ENCODE results near the gene AAK1.

AAK1 gene

DNA sequence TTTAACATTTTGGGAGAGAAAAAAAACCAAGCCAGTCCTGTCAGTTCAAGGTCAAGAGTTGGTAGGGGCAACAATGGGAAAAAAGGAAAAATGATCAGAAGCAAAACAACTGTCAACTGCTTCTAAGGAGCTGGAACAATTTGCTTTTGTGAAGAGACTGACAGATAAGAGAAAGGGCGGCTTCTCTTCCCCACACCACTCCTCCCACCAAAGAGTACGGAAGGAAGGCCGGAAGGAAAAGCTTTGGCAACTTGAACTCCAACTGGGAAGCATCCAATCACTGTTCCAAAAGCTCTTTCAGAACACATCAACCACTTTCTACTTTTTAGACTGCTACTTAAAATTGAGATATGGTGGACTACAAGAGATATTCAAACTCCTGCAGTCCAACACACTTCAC, 148.5 kb downstream of the AAK1 start:
- TF ChIP-seq, protein P1, sequence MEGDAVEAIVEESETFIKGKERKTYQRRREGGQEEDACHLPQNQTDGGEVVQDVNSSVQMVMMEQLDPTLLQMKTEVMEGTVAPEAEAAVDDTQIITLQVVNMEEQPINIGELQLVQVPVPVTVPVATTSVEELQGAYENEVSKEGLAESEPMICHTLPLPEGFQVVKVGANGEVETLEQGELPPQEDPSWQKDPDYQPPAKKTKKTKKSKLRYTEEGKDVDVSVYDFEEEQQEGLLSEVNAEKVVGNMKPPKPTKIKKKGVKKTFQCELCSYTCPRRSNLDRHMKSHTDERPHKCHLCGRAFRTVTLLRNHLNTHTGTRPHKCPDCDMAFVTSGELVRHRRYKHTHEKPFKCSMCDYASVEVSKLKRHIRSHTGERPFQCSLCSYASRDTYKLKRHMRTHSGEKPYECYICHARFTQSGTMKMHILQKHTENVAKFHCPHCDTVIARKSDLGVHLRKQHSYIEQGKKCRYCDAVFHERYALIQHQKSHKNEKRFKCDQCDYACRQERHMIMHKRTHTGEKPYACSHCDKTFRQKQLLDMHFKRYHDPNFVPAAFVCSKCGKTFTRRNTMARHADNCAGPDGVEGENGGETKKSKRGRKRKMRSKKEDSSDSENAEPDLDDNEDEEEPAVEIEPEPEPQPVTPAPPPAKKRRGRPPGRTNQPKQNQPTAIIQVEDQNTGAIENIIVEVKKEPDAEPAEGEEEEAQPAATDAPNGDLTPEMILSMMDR (IDR thresholded peaks at IDR 0.05; ENCODE audit: low read length, missing control alignments): no peak
- H3K4me3 ChIP-seq (replicated peaks; ENCODE audit: low read depth, low read length): no peak overlapping the region
- DNase-seq (ENCODE audit: low read depth): peak; percentile 12

DNA sequence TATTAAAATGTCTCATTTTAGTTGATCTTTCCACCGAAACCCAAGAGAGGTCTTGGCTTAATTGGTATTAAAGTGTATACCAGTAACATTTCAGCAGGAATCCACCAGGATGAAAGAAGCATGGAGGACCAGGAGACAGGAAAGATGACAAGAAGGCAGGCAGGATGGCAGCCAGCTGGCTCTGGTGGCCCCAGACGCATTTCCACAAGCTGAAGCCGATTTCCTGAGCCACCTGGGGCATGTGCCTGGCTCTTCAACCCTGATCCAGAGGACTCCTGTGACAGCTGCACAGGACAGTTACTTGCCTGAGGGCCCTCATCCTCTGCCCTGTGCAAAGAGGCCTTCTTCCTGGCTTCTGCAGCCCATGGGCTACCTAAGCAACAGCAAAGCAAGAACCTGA, 149.4 kb downstream of the AAK1 start:
- TF ChIP-seq, protein P1 (IDR thresholded peaks at IDR 0.05; ENCODE audit: low read length, missing control alignments): no peak

DNA sequence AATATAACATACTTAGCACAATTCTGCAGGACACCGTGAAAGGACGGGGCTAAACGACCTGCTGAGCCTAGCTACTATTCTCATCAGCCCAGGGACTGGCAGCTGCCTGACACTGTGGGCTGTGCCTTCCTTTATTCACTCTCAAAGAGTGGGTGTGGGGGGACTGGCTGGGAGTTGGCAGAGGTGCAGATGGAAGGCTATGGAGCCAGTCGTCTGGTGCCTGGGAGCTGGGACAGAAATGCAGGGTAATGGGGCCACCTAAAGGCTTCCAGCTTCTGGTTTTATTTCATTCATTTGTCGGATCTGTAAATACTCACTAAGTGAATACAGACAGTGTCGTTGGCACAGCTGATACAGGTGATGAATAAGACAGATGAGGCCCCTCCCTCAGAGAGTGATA, 150.3 kb downstream of the AAK1 start:
- no peak for DNase-seq (ENCODE audit: low read depth)

More for the DNA sequence above, 149.4 kb downstream of the AAK1 start:
- DNase-seq (ENCODE audit: low read depth): no peak
- H3K4me3 ChIP-seq (replicated peaks; ENCODE audit: low read depth, low read length): no peak overlapping the region

DNA sequence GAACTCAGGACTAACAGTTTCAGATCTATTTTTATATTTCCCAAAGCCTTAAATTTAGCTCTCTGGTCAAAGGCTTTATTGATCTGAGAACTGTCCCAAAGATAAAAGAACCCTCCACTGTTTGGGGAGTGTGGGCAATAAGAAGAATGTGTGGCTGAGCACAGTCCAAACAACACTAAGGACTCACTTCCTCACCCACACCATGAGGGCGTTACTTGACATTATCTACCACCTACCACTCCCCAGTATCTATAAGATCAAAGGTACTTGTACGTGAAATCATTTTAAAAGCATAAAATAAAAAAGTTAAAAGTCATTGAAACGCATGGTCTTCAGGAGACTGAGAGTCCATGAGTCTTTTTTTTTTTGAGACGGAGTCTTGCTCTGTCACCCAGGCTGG, 151.7 kb downstream of the AAK1 start:
- H3K4me3 ChIP-seq (replicated peaks; ENCODE audit: low read depth, low read length): no peak overlapping the region
- DNase-seq (ENCODE audit: low read depth): no peak
- TF ChIP-seq, protein P1 (IDR thresholded peaks at IDR 0.05; ENCODE audit: low read length, missing control alignments): no peak

More for the DNA sequence above, 150.3 kb downstream of the AAK1 start:
- no peak overlapping the region for H3K4me3 ChIP-seq (replicated peaks; ENCODE audit: low read depth, low read length)
- TF ChIP-seq, protein P1 (IDR thresholded peaks at IDR 0.05; ENCODE audit: low read length, missing control alignments): no peak

DNA sequence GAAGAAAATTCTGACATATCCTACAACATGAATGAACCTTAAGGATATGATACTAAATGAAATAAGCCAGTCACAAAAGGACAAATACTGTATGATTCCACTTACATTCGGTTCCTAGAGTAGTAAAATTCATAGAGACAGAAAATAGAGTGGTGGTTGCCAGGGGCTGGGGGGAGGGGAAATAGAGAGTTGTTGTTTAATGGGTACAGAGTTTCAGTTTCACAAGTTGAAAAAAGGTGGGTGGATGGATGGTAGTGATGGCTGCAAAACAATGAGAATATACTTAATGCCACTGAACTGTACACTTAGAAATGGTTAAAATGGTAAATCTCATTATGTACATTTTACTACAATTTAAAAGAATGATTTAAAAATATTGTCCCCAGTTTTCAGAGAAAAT, 153.1 kb downstream of the AAK1 start:
- TF ChIP-seq, protein P1 (IDR thresholded peaks at IDR 0.05; ENCODE audit: low read length, missing control alignments): no peak
- no peak overlapping the region for H3K4me3 ChIP-seq (replicated peaks; ENCODE audit: low read depth, low read length)
- DNase-seq (ENCODE audit: low read depth): no peak

DNA sequence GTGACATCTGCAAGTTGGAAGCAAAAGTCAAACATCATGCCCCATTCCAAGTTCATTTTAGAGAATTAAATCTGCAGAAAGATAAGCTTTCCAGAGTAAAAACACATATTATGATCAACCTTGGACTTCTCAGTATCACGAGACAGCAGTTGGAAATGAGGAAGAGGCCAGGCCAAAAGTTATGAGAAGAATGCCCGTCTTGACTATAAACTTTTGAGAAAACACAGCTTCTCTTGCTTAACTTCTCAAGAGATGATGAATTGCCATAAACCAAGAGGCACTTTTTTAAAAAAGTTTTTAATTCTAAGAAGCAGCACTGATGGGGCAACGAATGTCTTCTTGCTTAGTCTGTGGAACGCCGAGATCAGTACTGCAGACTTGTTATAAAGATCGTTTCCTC, 153.7 kb downstream of the AAK1 start:
- DNase-seq (ENCODE audit: low read depth): no peak
- TF ChIP-seq, protein P1 (IDR thresholded peaks at IDR 0.05; ENCODE audit: low read length, missing control alignments): no peak
- no peak overlapping the region for H3K4me3 ChIP-seq (replicated peaks; ENCODE audit: low read depth, low read length)

DNA sequence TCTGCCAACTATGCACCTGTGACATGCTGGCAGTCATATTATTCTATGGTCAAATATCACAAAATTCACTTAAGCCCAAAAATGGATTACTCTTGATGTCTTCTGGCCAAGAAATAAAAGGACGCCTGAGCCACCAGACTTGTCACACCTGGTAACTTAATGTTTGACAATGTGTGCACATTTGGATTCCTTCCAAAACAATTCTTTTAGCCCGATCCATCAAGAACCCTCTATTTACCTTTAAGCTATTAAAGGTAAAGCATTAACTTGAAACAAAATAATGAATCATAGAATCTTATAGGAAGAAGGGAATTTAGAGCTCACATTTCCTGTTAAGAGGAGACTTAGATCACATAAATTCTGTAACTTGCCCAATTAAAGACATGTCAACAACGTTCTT, 159.8 kb downstream of the AAK1 start:
- no peak for DNase-seq (ENCODE audit: low read depth)
- H3K4me3 ChIP-seq (replicated peaks; ENCODE audit: low read depth, low read length): no peak overlapping the region
- TF ChIP-seq, protein P1 (IDR thresholded peaks at IDR 0.05; ENCODE audit: low read length, missing control alignments): no peak

All from fibroblast of pulmonary artery (primary cell).